ENCODE measurements around the gene NANOGP8.

DNA sequence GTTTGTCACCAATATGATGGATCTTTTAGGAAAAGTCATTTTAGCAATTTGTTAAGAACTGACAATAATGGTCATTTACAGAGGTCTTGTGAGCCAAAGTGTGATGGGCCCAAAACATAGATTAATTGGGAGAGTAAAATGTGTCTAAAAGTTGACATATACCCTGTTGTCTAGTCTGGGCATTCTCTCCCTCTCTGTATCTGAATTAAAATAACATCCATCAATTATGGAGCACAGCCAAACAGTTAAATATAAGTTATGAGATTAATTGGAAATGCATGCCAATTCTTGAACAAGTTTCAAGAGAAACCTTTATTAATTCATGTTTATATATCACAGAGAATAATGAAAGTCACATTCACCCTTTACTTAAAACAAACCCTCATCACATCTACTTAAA is 13.6 kb upstream of the NANOGP8 start:
- TF ChIP-seq, protein P1, sequence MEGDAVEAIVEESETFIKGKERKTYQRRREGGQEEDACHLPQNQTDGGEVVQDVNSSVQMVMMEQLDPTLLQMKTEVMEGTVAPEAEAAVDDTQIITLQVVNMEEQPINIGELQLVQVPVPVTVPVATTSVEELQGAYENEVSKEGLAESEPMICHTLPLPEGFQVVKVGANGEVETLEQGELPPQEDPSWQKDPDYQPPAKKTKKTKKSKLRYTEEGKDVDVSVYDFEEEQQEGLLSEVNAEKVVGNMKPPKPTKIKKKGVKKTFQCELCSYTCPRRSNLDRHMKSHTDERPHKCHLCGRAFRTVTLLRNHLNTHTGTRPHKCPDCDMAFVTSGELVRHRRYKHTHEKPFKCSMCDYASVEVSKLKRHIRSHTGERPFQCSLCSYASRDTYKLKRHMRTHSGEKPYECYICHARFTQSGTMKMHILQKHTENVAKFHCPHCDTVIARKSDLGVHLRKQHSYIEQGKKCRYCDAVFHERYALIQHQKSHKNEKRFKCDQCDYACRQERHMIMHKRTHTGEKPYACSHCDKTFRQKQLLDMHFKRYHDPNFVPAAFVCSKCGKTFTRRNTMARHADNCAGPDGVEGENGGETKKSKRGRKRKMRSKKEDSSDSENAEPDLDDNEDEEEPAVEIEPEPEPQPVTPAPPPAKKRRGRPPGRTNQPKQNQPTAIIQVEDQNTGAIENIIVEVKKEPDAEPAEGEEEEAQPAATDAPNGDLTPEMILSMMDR (IDR thresholded peaks at IDR 0.05): no peak
- TF ChIP-seq POLR2AphosphoS5 (IDR thresholded peaks at IDR 0.05) (no peak), POLR2A (IDR thresholded peaks at IDR 0.05; ENCODE audit: low read depth) (no peak), EP300 (IDR thresholded peaks at IDR 0.05) (no peak)
